HEK293 (cell line): ENCODE measurements around the gene GRB14.

ENCODE experiments used
- CTCF ChIA-PET: fragments of 350-600 bp; formaldehyde crosslinking; extraction: SDS; loops from one replicate; lab custom pipeline; 2021; ENCODE audit warnings: antibody characterized with exemption; lab: Yijun Ruan, JAX
- POLR2A ChIA-PET: fragments of 300-600 bp; formaldehyde crosslinking; extraction: SDS; loops from one replicate; lab custom pipeline; 2020; ENCODE audit warnings: antibody characterized with exemption, inconsistent platforms; lab: Yijun Ruan, JAX
- H3K27ac ChIP-seq: fragments of 200-500 bp; sonication (Bioruptor generic); 2 replicates; pipeline ENCODE4 v1.5.1; 2014; ENCODE audit warnings: low read depth, low read length, control low read depth, inconsistent platforms; ENCODE audit errors: extremely low read depth
- H3K36me3 ChIP-seq, 2 experiments: fragments of 200-500 bp in 1 of 2; sonication (Bioruptor generic) in 1 of 2; 1 replicate in 1 of 2; 2 replicates in 1 of 2; pipeline ENCODE4 v1.5.1; 2014 to 2017; ENCODE audit warnings: inconsistent platforms in 2 of 2, low read length in 2 of 2; ENCODE audit not compliant: control insufficient read depth in 2 of 2, insufficient read depth in 1 of 2
- H3K4me1 ChIP-seq: fragments of 200-500 bp; sonication (Bioruptor generic); 2 replicates; pipeline ENCODE4 v1.5.1; 2014; ENCODE audit warnings: mild to moderate bottlenecking, low read length, inconsistent platforms; ENCODE audit not compliant: control insufficient read depth, insufficient read depth
- H3K4me3 ChIP-seq: 2 replicates; pipeline ENCODE4 v1.5.1; 2011; ENCODE audit warnings: low read depth, mild to moderate bottlenecking, control low read depth, low read length, moderate library complexity
- H3K9me3 ChIP-seq: fragments of 200-500 bp; sonication (Bioruptor generic); 2 replicates; pipeline ENCODE4 v1.5.1; 2014; ENCODE audit warnings: low read depth, low read length, inconsistent platforms; ENCODE audit not compliant: control insufficient read depth, insufficient read depth
- BCL11A ChIP-seq: fragments of 450-650 bp; formaldehyde crosslinking; IDR thresholded peaks from 2 replicates; pipeline ENCODE4 v1.5.1; 2016; ENCODE audit warnings: low read depth, missing biosample characterization, missing genetic modification characterization
- ELK4 ChIP-seq: IDR thresholded peaks from 2 replicates; pipeline ENCODE4 v1.6.1; 2011; ENCODE audit warnings: mild to moderate bottlenecking, low read depth, low read length, borderline replicate concordance
- OVOL3 ChIP-seq: fragments of 450-650 bp; formaldehyde crosslinking; IDR thresholded peaks from 2 replicates; pipeline ENCODE4 v1.5.1; 2016; ENCODE audit warnings: missing biosample characterization, missing genetic modification characterization
- ZNF133 ChIP-seq: fragments of 450-650 bp; formaldehyde crosslinking; IDR thresholded peaks from 2 replicates; pipeline ENCODE4 v1.5.1; 2016; ENCODE audit warnings: missing biosample characterization, missing genetic modification characterization
- ZNF174 ChIP-seq: fragments of 450-650 bp; formaldehyde crosslinking; IDR thresholded peaks from 2 replicates; pipeline ENCODE4 v1.5.0; 2017; ENCODE audit warnings: missing biosample characterization, mild to moderate bottlenecking, missing genetic modification characterization
- ZNF266 ChIP-seq: fragments of 450-650 bp; formaldehyde crosslinking; IDR thresholded peaks from 2 replicates; pipeline ENCODE4 v1.5.1; 2016; ENCODE audit warnings: missing biosample characterization, missing genetic modification characterization, low read depth
- ZNF510 ChIP-seq: fragments of 450-650 bp; formaldehyde crosslinking; IDR thresholded peaks from 2 replicates; pipeline ENCODE4 v1.5.1; 2018; ENCODE audit warnings: mild to moderate bottlenecking, missing genetic modification characterization, missing biosample characterization; ENCODE audit not compliant: insufficient replicate concordance
- ZNF513 ChIP-seq: fragments of 450-650 bp; IDR thresholded peaks from 2 replicates; pipeline ENCODE4 v1.5.1; 2018; ENCODE audit warnings: missing biosample characterization, missing genetic modification characterization
- ZNF529 ChIP-seq: fragments of 450-650 bp; formaldehyde crosslinking; IDR thresholded peaks from 2 replicates; pipeline ENCODE4 v1.5.1; 2017; ENCODE audit warnings: missing genetic modification characterization, missing biosample characterization; ENCODE audit not compliant: insufficient replicate concordance
- ZNF544 ChIP-seq: fragments of 450-650 bp; formaldehyde crosslinking; IDR thresholded peaks from 2 replicates; pipeline ENCODE4 v1.5.0; 2017; ENCODE audit warnings: missing biosample characterization, missing genetic modification characterization
- ZNF561 ChIP-seq: fragments of 450-650 bp; IDR thresholded peaks from 2 replicates; pipeline ENCODE4 v1.5.1; 2018; ENCODE audit warnings: missing biosample characterization, missing genetic modification characterization, borderline replicate concordance
- ZNF658 ChIP-seq: fragments of 450-650 bp; formaldehyde crosslinking; IDR thresholded peaks from 2 replicates; pipeline ENCODE4; 2016; ENCODE audit warnings: missing biosample characterization, missing genetic modification characterization
- ZNF747 ChIP-seq: fragments of 450-650 bp; formaldehyde crosslinking; IDR thresholded peaks from 2 replicates; pipeline ENCODE4 v1.5.1; 2016; ENCODE audit warnings: missing biosample characterization, missing genetic modification characterization
- ZNF830 ChIP-seq: fragments of 450-650 bp; IDR thresholded peaks from 2 replicates; pipeline ENCODE4 v1.5.0; 2018; ENCODE audit warnings: missing biosample characterization, missing genetic modification characterization, low read depth, mild to moderate bottlenecking, moderate library complexity
- TF ChIP-seq, protein P1 (sequence below): fragments of 450-650 bp; formaldehyde crosslinking; IDR thresholded peaks from 2 replicates; pipeline ENCODE4 v1.5.1; 2017; ENCODE audit warnings: missing biosample characterization, missing genetic modification characterization
- TF ChIP-seq, protein P2 (sequence below): fragments of 450-650 bp; formaldehyde crosslinking; IDR thresholded peaks from 2 replicates; pipeline ENCODE4 v1.5.1; 2016; ENCODE audit warnings: missing biosample characterization, missing genetic modification characterization
- TF ChIP-seq, protein P3 (sequence below): fragments of 450-650 bp; formaldehyde crosslinking; IDR thresholded peaks from 2 replicates; pipeline ENCODE4; 2016; ENCODE audit warnings: missing biosample characterization, missing genetic modification characterization

GRB14 gene

DNA sequence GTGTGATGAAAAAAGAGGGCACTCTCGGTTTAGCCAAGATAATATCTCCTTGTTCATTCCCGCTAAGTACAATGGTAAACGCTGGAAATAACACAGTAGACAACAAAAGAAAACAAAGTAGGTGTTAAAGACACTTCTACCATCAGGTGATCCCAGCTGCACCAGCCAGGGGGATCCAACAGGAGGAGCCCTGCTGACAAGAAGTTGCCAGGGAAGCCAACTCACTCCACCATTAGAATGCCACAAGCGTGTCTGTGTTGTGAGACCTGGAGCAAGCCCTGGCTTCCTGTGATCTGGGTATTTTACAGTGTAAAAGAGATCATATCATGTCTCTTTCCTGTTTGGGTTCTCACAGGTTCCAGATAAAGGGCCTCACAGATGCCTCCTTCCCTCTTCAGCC, 117.0 kb downstream of the GRB14 start:
- ChIA-PET CTCF (interaction anchor here (1.3 to 1.5 kb wide), 2 partner anchors 34 to 35 kb away, joined by 5 read pairs; no protein-coding TSS in a partner anchor), POLR2A (no interaction called here)
- no peaks in the 10 kb centered on the region for H3K36me3 ChIP-seq
- H3K27ac ChIP-seq: no peak overlapping the region
- H3K9me3 ChIP-seq: no peaks in the 10 kb centered on the region
- H3K4me3 ChIP-seq: no peak overlapping the region
- TF ChIP-seq ELK4: no peak
- TF ChIP-seq ZNF544: no peak
- no peak for TF ChIP-seq BCL11A (tag by site-specific recombination)
- no peak for TF ChIP-seq ZNF174 (tag by site-specific recombination)
- no peak for TF ChIP-seq ZNF529 (tag by site-specific recombination)
- no peak for TF ChIP-seq ZNF513 (tag by site-specific recombination)
- TF ChIP-seq ZNF561 (tag by site-specific recombination): no peak
- TF ChIP-seq, protein P1, sequence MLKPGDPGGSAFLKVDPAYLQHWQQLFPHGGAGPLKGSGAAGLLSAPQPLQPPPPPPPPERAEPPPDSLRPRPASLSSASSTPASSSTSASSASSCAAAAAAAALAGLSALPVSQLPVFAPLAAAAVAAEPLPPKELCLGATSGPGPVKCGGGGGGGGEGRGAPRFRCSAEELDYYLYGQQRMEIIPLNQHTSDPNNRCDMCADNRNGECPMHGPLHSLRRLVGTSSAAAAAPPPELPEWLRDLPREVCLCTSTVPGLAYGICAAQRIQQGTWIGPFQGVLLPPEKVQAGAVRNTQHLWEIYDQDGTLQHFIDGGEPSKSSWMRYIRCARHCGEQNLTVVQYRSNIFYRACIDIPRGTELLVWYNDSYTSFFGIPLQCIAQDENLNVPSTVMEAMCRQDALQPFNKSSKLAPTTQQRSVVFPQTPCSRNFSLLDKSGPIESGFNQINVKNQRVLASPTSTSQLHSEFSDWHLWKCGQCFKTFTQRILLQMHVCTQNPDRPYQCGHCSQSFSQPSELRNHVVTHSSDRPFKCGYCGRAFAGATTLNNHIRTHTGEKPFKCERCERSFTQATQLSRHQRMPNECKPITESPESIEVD (tag by site-specific recombination): no peak
- no peak for TF ChIP-seq ZNF133 (tag by site-specific recombination)
- TF ChIP-seq, protein P2, sequence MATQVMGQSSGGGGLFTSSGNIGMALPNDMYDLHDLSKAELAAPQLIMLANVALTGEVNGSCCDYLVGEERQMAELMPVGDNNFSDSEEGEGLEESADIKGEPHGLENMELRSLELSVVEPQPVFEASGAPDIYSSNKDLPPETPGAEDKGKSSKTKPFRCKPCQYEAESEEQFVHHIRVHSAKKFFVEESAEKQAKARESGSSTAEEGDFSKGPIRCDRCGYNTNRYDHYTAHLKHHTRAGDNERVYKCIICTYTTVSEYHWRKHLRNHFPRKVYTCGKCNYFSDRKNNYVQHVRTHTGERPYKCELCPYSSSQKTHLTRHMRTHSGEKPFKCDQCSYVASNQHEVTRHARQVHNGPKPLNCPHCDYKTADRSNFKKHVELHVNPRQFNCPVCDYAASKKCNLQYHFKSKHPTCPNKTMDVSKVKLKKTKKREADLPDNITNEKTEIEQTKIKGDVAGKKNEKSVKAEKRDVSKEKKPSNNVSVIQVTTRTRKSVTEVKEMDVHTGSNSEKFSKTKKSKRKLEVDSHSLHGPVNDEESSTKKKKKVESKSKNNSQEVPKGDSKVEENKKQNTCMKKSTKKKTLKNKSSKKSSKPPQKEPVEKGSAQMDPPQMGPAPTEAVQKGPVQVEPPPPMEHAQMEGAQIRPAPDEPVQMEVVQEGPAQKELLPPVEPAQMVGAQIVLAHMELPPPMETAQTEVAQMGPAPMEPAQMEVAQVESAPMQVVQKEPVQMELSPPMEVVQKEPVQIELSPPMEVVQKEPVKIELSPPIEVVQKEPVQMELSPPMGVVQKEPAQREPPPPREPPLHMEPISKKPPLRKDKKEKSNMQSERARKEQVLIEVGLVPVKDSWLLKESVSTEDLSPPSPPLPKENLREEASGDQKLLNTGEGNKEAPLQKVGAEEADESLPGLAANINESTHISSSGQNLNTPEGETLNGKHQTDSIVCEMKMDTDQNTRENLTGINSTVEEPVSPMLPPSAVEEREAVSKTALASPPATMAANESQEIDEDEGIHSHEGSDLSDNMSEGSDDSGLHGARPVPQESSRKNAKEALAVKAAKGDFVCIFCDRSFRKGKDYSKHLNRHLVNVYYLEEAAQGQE: no peak
- H3K4me1 ChIP-seq: no peaks in the 10 kb centered on the region

DNA sequence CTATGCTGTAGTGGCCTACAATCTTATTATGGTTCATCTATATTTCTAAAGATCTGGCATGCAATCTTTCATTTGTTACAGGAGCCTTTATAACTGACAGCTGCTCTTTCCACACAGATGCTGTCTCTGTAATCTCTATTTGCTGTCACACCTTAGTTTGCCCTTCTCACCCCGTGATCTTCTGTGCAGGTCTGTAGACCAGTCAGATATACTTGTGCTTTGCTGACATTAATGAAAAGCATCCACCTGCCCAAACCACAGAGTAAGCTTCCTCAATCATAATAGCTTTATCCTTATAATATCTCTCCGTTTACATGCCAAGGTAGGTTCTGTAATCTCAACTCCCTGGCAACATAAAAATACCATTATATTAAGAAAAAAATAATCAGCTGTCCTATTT, 122.4 kb downstream of the GRB14 start:
- H3K4me3 ChIP-seq: no peak overlapping the region
- H3K36me3 ChIP-seq: no peaks in the 10 kb centered on the region
- H3K4me1 ChIP-seq: no peaks in the 10 kb centered on the region
- TF ChIP-seq ZNF830 (no peak), ZNF658 (no peak), ZNF266 (tag by site-specific recombination) (no peak), ZNF747 (tag by site-specific recombination) (no peak), OVOL3 (no peak), ZNF510 (no peak)
- TF ChIP-seq, protein P3, sequence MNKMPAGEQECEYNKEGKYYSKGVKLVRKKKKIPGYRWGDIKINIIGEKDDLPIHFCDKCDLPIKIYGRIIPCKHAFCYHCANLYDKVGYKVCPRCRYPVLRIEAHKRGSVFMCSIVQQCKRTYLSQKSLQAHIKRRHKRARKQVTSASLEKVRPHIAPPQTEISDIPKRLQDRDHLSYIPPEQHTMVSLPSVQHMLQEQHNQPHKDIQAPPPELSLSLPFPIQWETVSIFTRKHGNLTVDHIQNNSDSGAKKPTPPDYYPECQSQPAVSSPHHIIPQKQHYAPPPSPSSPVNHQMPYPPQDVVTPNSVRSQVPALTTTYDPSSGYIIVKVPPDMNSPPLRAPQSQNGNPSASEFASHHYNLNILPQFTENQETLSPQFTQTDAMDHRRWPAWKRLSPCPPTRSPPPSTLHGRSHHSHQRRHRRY (tag by site-specific recombination): no peak
- POLR2A ChIA-PET: no interaction called here
- no peaks in the 10 kb centered on the region for H3K9me3 ChIP-seq
- CTCF ChIA-PET: interaction anchor here (0.6 to 1.6 kb wide), 3 partner anchors 39 to 218 kb away, joined by 3 to 13 read pairs (median 3); no protein-coding TSS in a partner anchor
- H3K27ac ChIP-seq: no peak overlapping the region
